Naive thymus-derived CD4-positive, alpha-beta T cell (primary cell): ENCODE results near the gene DUSP6. TPM values are rescaled to one million over a fixed set of nuclear protein-coding genes. Genes with fewer than 3 reads are reported as not detected.

Source experiments
- ATAC-seq: fragments of 150-1000 bp; cut with Tn5 transposase; 2 replicates; pipeline ENCODE4 v1.10.0; 2021; ENCODE audit warnings: mild to moderate bottlenecking, moderate library complexity
- CTCF ChIA-PET: fragments of 350-600 bp; sonication (Branson Sonifier 250); formaldehyde crosslinking; loops from one replicate; lab custom pipeline; 2021; ENCODE audit warnings: antibody characterized with exemption; lab: Charles Lee
- POLR2A ChIA-PET: fragments of 350-600 bp; sonication (Branson Sonifier 250); formaldehyde crosslinking; loops from one replicate; lab custom pipeline; 2021; ENCODE audit warnings: antibody characterized with exemption, inconsistent platforms; lab: Charles Lee
- DNase-seq, 9 donors: peaks; one replicate each; pipeline versions ENCODE4 v3.0.0 to v3.0.0-alpha.2; 2020 to 2022; ENCODE audit warnings: mixed read lengths in 1 of 9
- H3K27ac ChIP-seq: one replicate; pipeline ENCODE4 v1.7.0; 2013; ENCODE audit warnings: mild to moderate bottlenecking, low read depth, low read length, moderate library complexity
- H3K27me3 ChIP-seq, 2 donors: one replicate each; pipeline ENCODE4 v1.7.0; 2013; ENCODE audit warnings: low read length in 2 of 2, mild to moderate bottlenecking in 2 of 2, moderate library complexity in 2 of 2; ENCODE audit not compliant: control insufficient read depth in 2 of 2, insufficient read depth in 2 of 2
- H3K36me3 ChIP-seq, 3 experiments: 1 replicate in 2 of 3; 2 replicates in 1 of 3; pipeline ENCODE4 v1.7.0; 2013; ENCODE audit warnings: low read length in 3 of 3, mild to moderate bottlenecking in 3 of 3, moderate library complexity in 1 of 3; ENCODE audit not compliant: insufficient read depth in 3 of 3, control insufficient read depth in 2 of 3
- H3K4me1 ChIP-seq, 2 donors: one replicate each; pipeline ENCODE4 v1.7.0; 2013; ENCODE audit warnings: low read length in 2 of 2, mild to moderate bottlenecking in 2 of 2, moderate library complexity in 1 of 2; ENCODE audit not compliant: control insufficient read depth in 2 of 2, insufficient read depth in 2 of 2
- H3K4me3 ChIP-seq: 2 replicates; pipeline ENCODE4 v1.7.0; 2013; ENCODE audit warnings: mild to moderate bottlenecking, low read length
- H3K9me3 ChIP-seq, 3 experiments: 1 replicate in 2 of 3; 2 replicates in 1 of 3; pipeline ENCODE4 v1.7.0; 2013; ENCODE audit warnings: low read length in 3 of 3; ENCODE audit not compliant: control insufficient read depth in 2 of 3
- H3K27ac Mint-ChIP-seq, 9 donors: one replicate each; pipeline ENCODE4 v1.8.0; 2020 to 2022; ENCODE audit warnings: mixed read lengths in 9 of 9, mild to moderate bottlenecking in 8 of 9, moderate library complexity in 5 of 9, inconsistent platforms in 2 of 9
- H3K27me3 Mint-ChIP-seq, 5 donors: one replicate each; pipeline ENCODE4 v1.8.0; 2021 to 2022; ENCODE audit warnings: mixed read lengths in 5 of 5, mild to moderate bottlenecking in 1 of 5
- H3K36me3 Mint-ChIP-seq, 5 donors: one replicate each; pipeline ENCODE4 v1.8.0; 2020 to 2022; ENCODE audit warnings: mixed read lengths in 5 of 5, mild to moderate bottlenecking in 3 of 5, inconsistent platforms in 1 of 5
- H3K4me1 Mint-ChIP-seq, 7 donors: one replicate each; pipeline ENCODE4 v1.8.0; 2020 to 2022; ENCODE audit warnings: mixed read lengths in 7 of 7, mild to moderate bottlenecking in 3 of 7, inconsistent platforms in 1 of 7
- H3K4me3 Mint-ChIP-seq, 10 donors: one replicate each; pipeline ENCODE4 v1.8.0; 2020 to 2022; ENCODE audit warnings: mild to moderate bottlenecking in 10 of 10, mixed read lengths in 10 of 10, moderate library complexity in 6 of 10, inconsistent platforms in 2 of 10
- H3K9me3 Mint-ChIP-seq, 11 donors: one replicate each; pipeline ENCODE4 v1.8.0; 2020 to 2022; ENCODE audit warnings: mixed read lengths in 11 of 11, mild to moderate bottlenecking in 4 of 11, inconsistent platforms in 1 of 11, moderate library complexity in 1 of 11
- intact Hi-C, 2 donors: fragments of 100-400 bp; cut with micrococcal nuclease; formaldehyde crosslinking; loops; one replicate each; pipeline ENCODE4 v1.15.1; 2023
- polyA plus RNA-seq, 2 donors: library from polyadenylated mRNA; unstranded; fragments of 300-500 nt; fragmentation: Illumina TruSeq; gene quantifications; one replicate each; pipeline ENCODE4 v1.2.3, GENCODE V29; 2021
- total RNA-seq, 6 experiments: library from RNA in 5 of 6; stranded (reverse) in 5 of 6; gene quantifications; 1 replicate in 5 of 6; 2 replicates in 1 of 6; pipeline ENCODE4 v1.2.3 and lab custom pipeline; 2021 to 2026

DUSP6 gene
- total and polyA plus RNA-seq, 7 experiments from 2014 or later, result 0.45 to 225 (median 2.8) TPM

DNA sequence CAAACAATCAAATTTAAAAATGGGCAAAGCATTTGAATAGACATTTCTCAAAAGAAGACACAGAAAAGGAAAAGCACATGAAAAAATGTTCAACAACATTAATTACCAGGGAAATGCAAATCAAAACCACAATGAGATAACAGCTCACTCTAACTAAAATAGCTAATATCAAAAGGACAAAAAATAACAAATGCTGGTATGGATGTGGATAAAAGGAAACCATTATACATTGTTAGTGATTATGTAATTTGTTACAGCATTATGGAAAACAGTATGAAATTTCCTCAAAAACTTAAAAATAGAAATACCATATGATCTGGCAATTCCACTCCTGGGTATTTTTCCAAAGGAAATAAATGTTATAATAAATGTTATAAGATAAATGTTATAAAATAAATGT is 52.9 kb downstream of the DUSP6 start:
- no peak overlapping the region for H3K4me3 ChIP-seq
- H3K36me3 Mint-ChIP-seq, result peaks cover 0 to 12% (median 0%) of the 10 kb centered on the region in 5 donors
- CTCF ChIA-PET, result no interaction called here
- H3K27ac Mint-ChIP-seq, result no peak overlapping the region
- no peak for ATAC-seq
- H3K4me1 Mint-ChIP-seq, result peaks cover 0 to 5% (median 0%) of the 10 kb centered on the region in 7 donors
- H3K27ac ChIP-seq, result no peak overlapping the region
- no peaks in the 10 kb centered on the region for H3K9me3 ChIP-seq
- intact Hi-C loops, result no loop called here
- H3K36me3 ChIP-seq, result no peaks in the 10 kb centered on the region
- H3K9me3 Mint-ChIP-seq, result peaks cover 0 to 16% (median 0%) of the 10 kb centered on the region in 11 donors
- no peaks in the 10 kb centered on the region for H3K4me1 ChIP-seq
- H3K4me3 Mint-ChIP-seq, result no peak overlapping the region
- POLR2A ChIA-PET, result interaction anchor here (0.9 kb wide), 1 partner anchor 40 kb away, joined by 3 read pairs; no protein-coding TSS in a partner anchor
- peaks cover 0 to 7% (median 0%) of the 10 kb centered on the region in 5 donors for H3K27me3 Mint-ChIP-seq
- H3K27me3 ChIP-seq, result no peaks in the 10 kb centered on the region
- no peak for DNase-seq

Other genes starting within 250 kb of the DUSP6 start
- gene GALNT4, start 172.3 kb upstream of the DUSP6 start, total RNA-seq, result 10 to 100 TPM in 2 of 5 experiments, 1 to 10 TPM in 3; 6.0 to 14.5 (median 9.9) TPM
- gene GALNT4, start 172.3 kb upstream of the DUSP6 start, polyA plus RNA-seq, result 1 to 10 TPM; 2.5 TPM
- gene POC1B, start 173.5 kb upstream of the DUSP6 start, total RNA-seq, result 10 to 100 TPM; 19.5 to 38.7 (median 23.4) TPM
- 10 to 100 TPM; 19.4 to 28.0 TPM for gene POC1B, start 173.5 kb upstream of the DUSP6 start, polyA plus RNA-seq